Measurements from ENCODE around the gene DNAH2.

The DNAH2 gene

GRCh38 chr17:7864995-7865650 is 147.6 kb downstream of the DNAH2 start:
- no peak for DNase-seq (ENCODE audit: low spot score)

- no peak for DNase-seq (ENCODE audit: low spot score)
Observed at GRCh38 chr17:7867881-7868329, 150.4 kb downstream of the DNAH2 start.

- no peak for DNase-seq (ENCODE audit: low spot score)
Observed at GRCh38 chr17:7873051-7873450, 155.5 kb downstream of the DNAH2 start.

- DNase-seq (ENCODE audit: low spot score), result no peak
Observed at GRCh38 chr17:7875804-7876370, 158.3 kb downstream of the DNAH2 start.

DNA sequence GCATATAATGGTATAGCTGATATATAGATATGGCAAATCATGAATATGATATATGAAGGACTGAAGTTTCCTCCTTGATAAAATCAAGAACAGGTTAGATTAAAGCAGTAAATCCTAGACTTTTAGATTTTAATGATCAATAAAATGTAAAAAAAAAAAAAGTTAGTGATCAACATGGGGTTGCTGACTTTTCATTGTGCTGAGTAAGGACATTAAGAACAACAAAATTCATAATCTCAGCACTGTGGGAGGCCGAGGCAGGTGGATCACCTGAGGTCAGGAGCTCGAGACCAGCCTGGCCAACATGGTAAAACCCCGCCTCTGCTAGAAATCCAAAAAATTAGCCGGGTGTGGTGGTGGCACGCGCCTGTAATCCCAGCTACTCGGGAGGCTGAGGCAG is 160.7 kb downstream of the DNAH2 start:
- DNase-seq (ENCODE audit: low spot score), result no peak

GRCh38 chr17:7880076-7880868 is 162.7 kb downstream of the DNAH2 start:
- DNase-seq (ENCODE audit: low spot score), result no peak

DNA sequence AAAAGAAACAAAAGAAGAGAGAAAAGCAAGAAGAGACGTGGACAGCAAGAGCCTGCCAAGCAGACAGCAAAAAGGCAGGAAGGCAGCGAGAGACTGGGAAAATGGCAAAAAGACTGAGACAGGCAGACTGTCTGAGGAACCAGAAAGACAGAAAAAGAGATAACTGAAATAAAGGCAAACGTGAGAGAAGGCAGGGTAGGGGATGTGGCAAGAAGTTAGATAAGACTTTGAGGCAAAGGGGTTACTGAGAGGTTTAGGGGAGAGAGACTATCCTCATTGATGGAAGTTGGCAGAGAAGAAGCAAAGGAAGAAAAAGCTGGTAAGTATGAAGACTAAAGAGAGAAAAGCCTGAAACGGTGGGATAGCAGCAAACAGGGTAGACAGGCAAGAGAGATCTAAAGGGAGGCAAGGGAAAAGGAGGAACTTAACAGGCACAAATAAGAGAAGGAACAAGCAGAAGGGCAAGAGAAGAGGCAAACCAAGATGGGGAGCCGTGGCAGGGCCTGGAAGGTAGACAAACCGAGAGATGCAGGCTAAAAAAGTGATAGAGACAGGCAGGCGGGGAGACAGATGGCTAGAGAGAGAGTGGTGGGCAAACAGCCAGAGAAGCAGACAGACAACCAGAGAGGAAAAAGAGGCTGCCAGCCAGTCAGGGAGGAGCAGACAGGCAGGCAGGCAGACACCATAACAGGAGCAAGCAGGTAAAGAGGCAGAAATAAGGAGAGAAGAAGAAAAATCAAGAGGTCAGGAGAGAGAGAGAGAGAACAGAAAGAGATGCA is 163.9 kb downstream of the DNAH2 start:
- no peak for DNase-seq (ENCODE audit: low spot score)

- no peak for DNase-seq (ENCODE audit: low spot score)
Observed at GRCh38 chr17:7882068-7882467, 164.5 kb downstream of the DNAH2 start.

- no peak for DNase-seq (ENCODE audit: low spot score)
Observed at GRCh38 chr17:7882629-7883028, 165.1 kb downstream of the DNAH2 start.

Measured in hematopoietic multipotent progenitor cell treated with erythropoietin and hydrocortisone succinate and interleukin-3 and kit ligand, for 17 days (in vitro differentiated cells).